Stimulated activated CD8-positive, alpha-beta memory T cell treated with anti-CD3 and anti-CD28 coated beads, Interleukin-4, amount 100 ng/mL, for 24 hours (primary cell): ENCODE measurements around the gene ZNF532.
"Not testable (repeated sequence)": the region's sequence is repeated elsewhere in the genome, so short reads cannot be mapped to it uniquely, and the experiment has no call there.

Experiments
- DNase-seq: peaks from one replicate; pipeline ENCODE4 v3.0.0-alpha.2; 2020; ENCODE audit warnings: low read depth

ZNF532 gene

GRCh38 chr18:58850786-58851469 is 13.7 kb upstream of the ZNF532 start:
- no peak for DNase-seq

- DNase-seq: no peak
Measured at GRCh38 chr18:58851856-58852255, 12.8 kb upstream of the ZNF532 start.

- DNase-seq: no peak
Measured at GRCh38 chr18:58852629-58853028, 12.0 kb upstream of the ZNF532 start.

GRCh38 chr18:58853561-58853960 is 11.1 kb upstream of the ZNF532 start:
- no peak for DNase-seq

- DNase-seq: not testable (repeated sequence)
Measured at GRCh38 chr18:58855521-58855920, 9.2 kb upstream of the ZNF532 start.

GRCh38 chr18:58856881-58857280 is 7.8 kb upstream of the ZNF532 start:
- DNase-seq: no peak

- DNase-seq: no peak
Measured at GRCh38 chr18:58858591-58859468, 5.8 kb upstream of the ZNF532 start.

- DNase-seq: no peak
Measured at GRCh38 chr18:58859907-58860306, 4.8 kb upstream of the ZNF532 start.

- no peak for DNase-seq
Measured at GRCh38 chr18:58860747-58861231, 3.9 kb upstream of the ZNF532 start.

- no peak for DNase-seq
Measured at GRCh38 chr18:58861353-58861752, 3.3 kb upstream of the ZNF532 start.

GRCh38 chr18:58861861-58862301 is 2.8 kb upstream of the ZNF532 start:
- no peak for DNase-seq

- no peak for DNase-seq
Measured at GRCh38 chr18:58862356-58862755, 2.3 kb upstream of the ZNF532 start.

GRCh38 chr18:58862851-58863538 is 1.7 kb upstream of the ZNF532 start:
- no peak for DNase-seq

GRCh38 chr18:58863539-58864145 is 1.0 kb upstream of the ZNF532 start:
- DNase-seq: no peak

GRCh38 chr18:58865033-58865590 is 435 bp downstream of the ZNF532 start:
- DNase-seq: no peak

- no peak for DNase-seq
Measured at GRCh38 chr18:58865701-58866065, 1.0 kb downstream of the ZNF532 start.

- DNase-seq: no peak
Measured at GRCh38 chr18:58866066-58866772, 1.5 kb downstream of the ZNF532 start.

GRCh38 chr18:58866773-58867150 is 2.1 kb downstream of the ZNF532 start:
- no peak for DNase-seq

GRCh38 chr18:58867281-58867961 is 2.7 kb downstream of the ZNF532 start:
- no peak for DNase-seq

- DNase-seq: no peak
Measured at GRCh38 chr18:58868440-58868839, 3.8 kb downstream of the ZNF532 start.

GRCh38 chr18:58870130-58870529 is 5.5 kb downstream of the ZNF532 start:
- no peak for DNase-seq
